ENCODE data around the gene TRIM8.

TRIM8 gene

DNA sequence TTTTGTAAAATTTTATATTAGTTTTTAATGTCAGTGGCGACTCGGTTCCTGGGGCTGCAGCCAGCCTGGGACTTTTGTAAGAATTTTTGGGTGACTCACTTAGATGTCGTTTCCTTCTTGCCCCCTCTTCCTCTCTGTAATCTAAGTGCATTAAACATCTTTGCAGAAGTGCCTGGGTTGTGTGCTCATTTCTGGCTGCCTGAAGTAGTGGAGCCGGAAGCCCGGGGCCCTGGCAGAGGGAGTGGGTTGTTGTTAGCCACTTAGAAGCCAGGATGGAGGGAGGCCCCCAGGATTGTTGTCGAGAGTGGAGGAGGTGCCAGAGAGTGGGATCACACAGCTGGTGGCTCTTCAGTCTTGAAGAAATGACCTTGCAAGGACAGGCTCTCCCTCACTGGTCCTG, 11.0 kb upstream of the TRIM8 start:
- peak in 1 of 2 donors; percentile 34 for DNase-seq (ENCODE audit: low read depth in 2 of 2)

DNA sequence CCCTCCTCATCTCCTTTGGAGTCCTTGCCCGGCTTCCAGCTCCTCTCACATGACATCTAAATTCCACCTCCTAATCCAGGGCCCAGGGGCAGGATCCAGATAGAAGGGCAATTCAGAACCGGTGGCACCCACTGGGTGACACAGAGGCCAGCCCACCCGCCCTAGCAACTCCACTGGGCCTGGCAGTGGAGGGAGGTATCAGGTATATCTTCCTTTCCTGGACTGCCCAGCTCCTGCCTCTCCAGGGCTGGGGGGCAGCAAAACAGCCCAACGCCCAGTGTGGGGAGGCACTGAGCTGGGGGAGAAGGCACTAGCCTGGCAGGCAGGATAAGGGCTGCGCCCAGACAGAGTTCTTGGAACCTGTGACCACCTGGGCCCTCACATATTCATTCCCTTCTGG, 10.4 kb upstream of the TRIM8 start:
- no peak for DNase-seq (ENCODE audit: low read depth in 2 of 2)

GRCh38 chr10:102634686-102635085, 9.6 kb upstream of the TRIM8 start:
- no peak for DNase-seq (ENCODE audit: low read depth in 2 of 2)

DNA sequence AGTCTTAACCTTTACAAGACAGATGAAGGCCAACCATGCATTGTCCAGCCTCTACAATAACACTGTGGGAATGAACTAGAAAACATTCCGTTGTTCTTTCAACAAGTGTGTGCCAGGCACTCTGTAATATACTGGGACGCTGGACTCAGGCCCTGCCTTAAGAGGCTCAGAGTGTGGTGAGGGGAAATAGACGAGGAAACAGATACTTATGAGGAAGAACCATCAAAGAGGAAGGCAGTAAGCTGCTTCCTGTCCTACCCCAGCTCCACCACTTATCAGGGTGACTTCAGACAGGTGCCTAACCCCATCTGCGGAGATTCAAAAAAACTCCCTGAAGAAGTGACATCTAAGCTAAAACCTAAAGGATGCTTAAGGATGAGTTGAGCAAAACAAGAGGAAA, 8.9 kb upstream of the TRIM8 start:
- DNase-seq (ENCODE audit: low read depth in 2 of 2), result no peak

DNA sequence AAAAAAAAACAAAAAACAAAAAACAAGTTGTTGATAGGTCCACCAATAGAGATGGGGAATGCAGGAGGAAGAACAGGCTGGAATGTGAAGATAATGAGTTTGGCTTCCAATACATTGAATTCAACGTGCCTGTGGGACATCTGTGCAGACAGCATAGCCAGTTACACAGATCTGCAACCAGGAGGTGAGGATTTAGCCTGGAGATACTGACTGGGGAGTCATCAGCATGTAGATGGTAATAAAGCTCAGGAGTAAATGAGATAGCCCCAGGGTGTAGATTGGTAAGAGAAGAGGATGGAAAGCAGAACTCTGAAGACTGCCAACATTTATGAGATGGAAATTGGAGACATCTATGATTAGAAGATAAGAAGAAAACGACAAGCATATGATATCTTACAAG, 4.7 kb upstream of the TRIM8 start:
- no peak for DNase-seq (ENCODE audit: low read depth in 2 of 2)

- DNase-seq (ENCODE audit: low read depth in 2 of 2), result no peak
These were observed 2.9 kb upstream of the TRIM8 start for GRCh38 chr10:102641402-102641801.

DNA sequence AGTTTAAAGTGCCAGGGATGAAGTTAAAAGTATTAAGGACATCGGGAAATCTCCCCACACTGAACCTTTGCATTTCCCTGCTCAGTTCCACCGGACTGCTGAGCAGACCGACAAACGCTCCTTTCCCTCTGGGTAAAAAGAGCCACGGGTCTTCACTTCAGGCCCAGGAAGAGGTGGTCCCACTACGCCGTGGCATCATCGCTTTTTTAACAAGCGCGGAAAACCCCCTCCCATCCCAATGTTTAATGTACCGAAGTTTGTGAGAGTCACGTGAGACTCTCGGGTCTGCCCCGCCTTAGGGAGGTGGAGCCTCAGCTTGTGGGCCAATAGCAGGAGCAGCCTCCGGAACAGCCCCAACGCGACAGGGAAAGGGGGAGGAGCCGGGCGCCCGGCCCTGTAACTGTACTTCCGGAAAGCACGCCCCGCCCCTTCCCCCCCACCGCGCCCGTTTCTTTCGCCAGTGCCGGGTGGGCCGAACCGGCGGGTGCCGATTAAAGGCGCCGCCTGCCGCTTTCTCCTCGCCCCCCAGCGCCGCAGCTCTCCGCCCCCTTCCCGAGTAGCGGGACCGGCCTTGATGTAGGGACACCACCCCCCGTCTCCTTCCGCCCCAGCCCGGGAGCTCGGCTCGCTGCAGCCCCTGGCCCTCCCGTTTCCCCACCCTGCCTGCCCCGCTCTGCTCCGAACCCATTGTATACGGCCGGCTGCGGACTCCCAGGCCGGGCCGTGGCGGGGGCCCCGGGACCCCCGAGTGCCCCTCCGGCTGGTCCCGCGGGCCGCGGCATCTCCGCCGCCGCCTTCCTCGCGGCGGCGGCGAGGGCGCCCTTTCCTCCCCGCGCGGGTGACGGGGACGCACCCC, 2.2 kb upstream of the TRIM8 start:
- DNase-seq (ENCODE audit: low read depth in 2 of 2), result peak; percentile 97 to 99

DNA sequence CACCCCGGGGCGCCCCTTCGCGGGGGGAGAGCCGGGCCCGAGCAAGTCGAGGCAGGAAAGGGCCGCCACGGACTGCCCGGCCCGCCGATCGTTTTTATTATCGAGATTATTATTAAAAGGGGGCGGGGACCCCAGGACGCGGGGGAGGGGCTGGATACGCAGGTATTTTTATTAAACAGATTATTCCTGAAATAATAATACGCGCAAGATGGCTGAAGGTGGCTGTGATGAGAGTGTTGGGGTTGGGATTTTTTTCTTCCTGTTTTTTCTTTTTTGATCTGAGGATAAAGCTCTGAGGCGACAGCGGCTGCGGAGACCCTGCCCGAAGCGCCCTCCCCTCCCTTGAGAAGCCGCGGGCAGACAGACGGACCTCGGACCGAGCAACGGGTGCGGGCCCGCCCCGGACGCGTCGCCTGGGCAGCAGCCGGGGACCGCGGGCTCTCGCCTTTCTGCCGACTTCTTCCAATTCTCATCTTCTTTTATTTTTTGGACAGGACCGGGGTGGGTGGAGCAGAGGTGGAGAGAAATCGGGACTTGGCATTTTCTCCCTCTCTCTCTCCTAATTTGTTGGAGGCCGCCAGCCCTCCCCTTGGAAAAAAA, 1.4 kb upstream of the TRIM8 start:
- no peak for DNase-seq (ENCODE audit: low read depth in 2 of 2)

GRCh38 chr10:102643336-102644065, 778 bp upstream of the TRIM8 start:
- peak; percentile 40 to 54 for DNase-seq (ENCODE audit: low read depth in 2 of 2)

DNA sequence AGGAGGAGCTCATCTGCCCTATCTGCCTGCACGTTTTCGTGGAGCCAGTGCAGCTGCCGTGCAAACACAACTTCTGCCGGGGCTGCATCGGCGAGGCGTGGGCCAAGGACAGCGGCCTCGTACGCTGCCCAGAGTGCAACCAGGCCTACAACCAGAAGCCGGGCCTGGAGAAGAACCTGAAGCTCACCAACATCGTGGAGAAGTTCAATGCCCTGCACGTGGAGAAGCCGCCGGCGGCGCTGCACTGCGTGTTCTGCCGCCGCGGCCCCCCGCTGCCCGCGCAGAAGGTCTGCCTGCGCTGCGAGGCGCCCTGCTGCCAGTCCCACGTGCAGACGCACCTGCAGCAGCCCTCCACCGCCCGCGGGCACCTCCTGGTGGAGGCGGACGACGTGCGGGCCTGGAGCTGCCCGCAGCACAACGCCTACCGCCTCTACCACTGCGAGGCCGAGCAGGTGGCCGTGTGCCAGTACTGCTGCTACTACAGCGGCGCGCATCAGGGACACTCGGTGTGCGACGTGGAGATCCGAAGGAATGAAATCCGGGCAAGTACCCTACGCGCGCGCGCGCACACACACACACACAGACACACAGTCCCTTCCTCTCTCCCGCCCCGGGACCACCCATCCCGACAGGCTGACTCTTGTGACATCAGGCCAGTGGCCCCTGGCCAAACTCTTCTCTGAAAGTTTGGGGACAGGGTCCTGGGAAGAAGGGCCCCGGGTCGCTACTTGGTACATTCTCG, 538 bp downstream of the TRIM8 start:
- DNase-seq (ENCODE audit: low read depth in 2 of 2), result peak; percentile 70 to 73

GRCh38 chr10:102645388-102645740, 1.1 kb downstream of the TRIM8 start:
- DNase-seq (ENCODE audit: low read depth in 2 of 2), result peak in 1 of 2 donors; percentile 17

- DNase-seq (ENCODE audit: low read depth in 2 of 2), result peak; percentile 51 to 68
These were observed 1.7 kb downstream of the TRIM8 start for GRCh38 chr10:102645741-102646609.

DNA sequence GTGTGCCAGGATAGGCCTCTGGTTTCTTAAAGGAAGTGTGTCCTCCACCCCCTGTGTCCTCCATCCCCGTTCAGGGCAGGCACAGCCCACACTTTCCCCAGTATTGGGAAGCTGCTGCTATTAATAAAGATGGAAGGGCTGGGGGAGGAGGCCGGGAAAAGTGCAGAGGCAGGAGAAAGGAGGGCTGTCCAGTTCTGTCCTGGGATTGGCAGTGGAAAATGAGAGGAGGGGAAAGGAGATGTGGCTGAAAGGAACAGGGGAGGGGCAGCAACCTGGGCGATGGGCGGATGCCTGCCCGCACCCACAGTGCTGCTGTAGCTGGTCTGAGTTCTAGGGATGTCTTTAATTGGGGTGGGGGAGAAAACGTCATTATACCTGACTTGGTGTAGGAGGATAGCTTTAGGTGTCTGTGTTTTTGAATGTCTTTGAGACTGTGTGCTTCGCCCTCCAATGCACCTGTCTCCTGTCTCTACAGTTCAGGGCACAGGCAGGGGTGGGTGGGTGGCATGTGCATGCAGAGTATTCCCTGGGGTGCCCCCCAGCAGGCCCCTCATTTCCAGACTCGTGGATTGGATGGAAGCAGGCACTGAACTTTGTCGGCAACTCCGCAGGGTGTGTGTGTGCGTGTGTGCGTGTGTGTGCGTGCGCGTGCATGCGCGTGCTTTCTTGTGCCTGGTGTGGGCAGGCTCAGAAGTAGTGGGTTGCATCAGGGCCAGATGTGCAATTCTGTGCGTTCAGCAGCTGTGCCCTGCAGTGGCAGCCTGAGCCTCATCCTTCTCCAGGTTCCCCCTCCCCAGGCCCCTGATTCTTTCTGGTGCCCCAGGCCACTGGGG, 2.5 kb downstream of the TRIM8 start:
- DNase-seq (ENCODE audit: low read depth in 2 of 2), result peak; percentile 41 to 44

DNA sequence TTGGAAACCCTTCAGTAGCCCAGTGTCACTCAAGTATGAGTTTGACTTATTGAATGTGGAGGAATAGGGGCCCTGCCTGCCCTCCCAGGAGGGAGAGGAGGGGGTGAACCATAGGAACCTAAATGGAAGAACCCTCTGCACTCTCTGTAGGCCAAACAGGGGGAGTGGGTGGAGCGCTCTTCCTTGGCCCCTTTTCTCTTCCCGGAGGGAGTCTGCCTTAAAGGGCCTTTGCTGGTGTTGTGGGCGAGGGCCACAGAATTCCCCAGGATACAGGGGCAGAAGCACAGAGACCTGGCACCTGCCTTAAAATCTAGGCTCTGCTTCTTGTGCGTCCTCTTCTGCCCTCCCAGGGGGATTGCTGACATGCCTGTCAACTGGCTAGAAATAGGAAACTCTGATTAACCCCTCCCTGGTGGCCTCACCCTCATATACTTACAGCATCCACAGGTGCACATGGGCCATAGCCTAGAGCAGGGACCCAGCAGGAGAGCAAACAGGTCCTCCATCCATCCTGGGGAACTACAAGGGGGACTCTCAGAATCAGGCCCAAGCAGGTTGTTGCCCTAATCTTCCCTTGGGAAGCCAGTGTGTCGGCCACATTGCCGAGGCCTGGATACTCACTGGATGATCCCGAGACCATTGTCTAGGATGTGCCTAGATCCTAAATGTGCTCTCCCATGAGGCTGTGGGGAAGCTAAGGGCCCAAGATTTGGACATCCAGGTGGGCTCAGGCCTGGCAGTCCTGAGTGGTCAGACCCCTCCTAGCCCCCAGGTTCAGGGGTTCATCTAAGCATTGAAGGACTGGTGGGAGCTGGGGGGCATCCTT, 3.4 kb downstream of the TRIM8 start:
- no peak for DNase-seq (ENCODE audit: low read depth in 2 of 2)

DNA sequence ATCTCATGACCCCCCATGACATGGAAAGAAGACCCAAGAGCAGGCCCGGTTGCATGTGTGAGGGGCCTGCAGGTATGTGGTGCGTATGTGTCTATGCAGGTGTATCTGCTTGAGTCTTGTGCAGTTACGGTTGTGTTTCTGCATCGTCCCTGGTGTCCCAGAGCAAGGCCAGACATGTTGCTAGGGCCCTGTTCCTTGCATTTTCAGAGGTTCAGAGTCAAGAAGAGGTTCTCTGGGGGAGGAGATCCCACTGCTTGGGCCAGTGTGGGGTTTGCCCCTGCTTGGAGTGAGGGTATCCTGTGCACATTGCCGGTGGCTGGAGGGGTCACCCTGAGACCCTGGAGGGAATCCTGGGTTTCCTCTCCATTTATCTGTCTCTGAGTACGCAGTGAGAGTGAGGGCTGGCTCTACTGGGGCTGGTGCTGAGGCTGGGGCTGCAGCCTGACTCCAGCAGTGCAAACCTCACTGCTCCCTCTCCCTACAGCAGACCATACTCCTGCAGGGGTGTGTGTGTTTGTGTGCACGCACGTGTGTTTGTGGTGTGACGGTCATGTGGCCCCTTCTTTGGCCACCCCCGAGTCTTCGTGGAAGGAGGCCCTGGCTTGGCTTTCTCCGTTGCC, 4.1 kb downstream of the TRIM8 start:
- no peak for DNase-seq (ENCODE audit: low read depth in 2 of 2)

DNA sequence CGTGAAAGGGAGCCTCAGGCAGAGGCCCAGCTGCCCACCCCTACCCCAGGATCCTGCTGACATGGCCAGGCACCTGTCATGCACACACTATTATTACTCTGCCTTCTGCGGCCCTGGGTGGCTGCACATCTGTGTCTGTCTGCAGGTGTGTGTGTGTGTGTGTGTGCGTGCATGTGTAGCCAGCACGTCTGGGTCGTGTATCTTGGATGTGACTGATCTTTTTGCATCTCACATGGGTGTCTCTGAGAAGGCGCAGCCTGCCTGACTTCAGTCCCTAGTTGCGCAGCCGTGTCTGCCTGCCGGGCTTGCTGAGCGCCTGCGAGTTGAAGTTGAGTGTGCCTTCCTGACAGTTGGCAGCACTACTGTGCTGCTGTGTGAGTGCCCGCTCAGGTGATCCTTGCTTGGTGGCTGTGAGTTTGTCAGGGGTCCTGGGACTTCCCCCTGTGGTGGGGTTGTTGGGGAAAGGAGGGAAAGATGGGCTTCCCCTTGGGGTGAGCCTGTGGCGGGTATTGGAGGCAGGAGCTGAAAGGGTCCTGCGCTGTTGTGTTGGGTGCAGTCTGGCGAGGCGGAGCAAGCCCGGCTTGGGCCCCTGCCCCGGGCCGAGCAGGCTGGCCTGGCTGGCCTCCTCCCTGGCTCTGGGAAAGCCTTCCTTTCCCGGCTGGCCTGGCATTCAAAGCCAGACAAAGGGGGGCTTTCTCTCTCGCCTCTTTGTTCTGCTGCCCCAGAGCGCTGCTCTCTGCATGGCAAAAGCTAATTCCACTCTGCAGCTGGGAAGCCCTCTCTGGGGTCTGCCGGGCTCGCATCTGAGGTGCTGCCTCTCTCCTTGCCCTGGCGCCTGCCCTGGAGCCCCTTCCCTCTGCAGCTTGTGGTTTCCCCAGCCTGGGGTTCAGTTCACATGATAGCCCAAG, 4.9 kb downstream of the TRIM8 start:
- no peak for DNase-seq (ENCODE audit: low read depth in 2 of 2)

GRCh38 chr10:102649797-102650654, 5.7 kb downstream of the TRIM8 start:
- DNase-seq (ENCODE audit: low read depth in 2 of 2), result no peak

All from stimulated activated CD4-positive, alpha-beta T cell treated with anti-CD3 and anti-CD28 coated beads, Interleukin-4, amount 100 ng/mL, for 48 hours (primary cell).